Gastroesophageal sphincter (tissue), 4 donors: Measurements from ENCODE around the gene CREB3. TPM values are rescaled to one million over a fixed set of nuclear protein-coding genes. Genes with fewer than 3 reads are reported as not detected.

Source experiments
- ATAC-seq: fragments of 150-250 bp; one replicate; pipeline ENCODE4 v1.9.1; 2016; ENCODE audit warnings: mild to moderate bottlenecking, moderate library complexity
- H3K27ac ChIP-seq, 4 donors: fragments of 200-600 bp; sonication (generic) in 3 of 4; 1 replicate in 3 of 4; 2 replicates in 1 of 4; pipeline ENCODE4 v1.5.1; 2016 to 2019
- H3K27me3 ChIP-seq: fragments of 200-600 bp; sonication (generic); one replicate; pipeline ENCODE4 v1.5.1; 2019
- H3K36me3 ChIP-seq, 2 donors: fragments of 200-600 bp; sonication (generic); one replicate each; pipeline ENCODE4 v1.5.1; 2019; ENCODE audit warnings: control low read depth in 1 of 2
- H3K4me1 ChIP-seq, 3 donors: fragments of 200-600 bp; sonication (generic); 1 replicate in 2 of 3; 2 replicates in 1 of 3; pipeline ENCODE4 v1.5.1; 2016 to 2019; ENCODE audit warnings: control low read depth in 2 of 3
- H3K4me3 ChIP-seq, 2 donors: fragments of 200-600 bp; sonication (generic); one replicate each; pipeline ENCODE4 v1.5.1; 2019; ENCODE audit warnings: mild to moderate bottlenecking in 1 of 2, moderate library complexity in 1 of 2
- H3K9me3 ChIP-seq, 3 donors: fragments of 200-600 bp; sonication (generic); one replicate each; pipeline ENCODE4 v1.5.1; 2017 to 2019; ENCODE audit warnings: control low read depth in 2 of 3
- EP300 ChIP-seq: sonication (generic); formaldehyde crosslinking; IDR thresholded peaks from one replicate; pipeline ENCODE4 v1.6.1; 2017; ENCODE audit warnings: antibody characterized with exemption, mild to moderate bottlenecking
- POLR2A ChIP-seq, 2 donors: fragments of 450-650 bp; IDR thresholded peaks; one replicate each; pipeline ENCODE4 v1.6.1; 2017; ENCODE audit warnings: antibody characterized with exemption in 2 of 2, mild to moderate bottlenecking in 2 of 2, moderate library complexity in 1 of 2
- POLR2AphosphoS5 ChIP-seq: sonication (generic); formaldehyde crosslinking; IDR thresholded peaks from one replicate; pipeline ENCODE4 v1.6.1; 2017; ENCODE audit warnings: antibody characterized with exemption
- WGBS, 2 donors: methylation state at CpG; one replicate each; pipeline ENCODE4 v1.1.5; 2018; ENCODE audit warnings: low coverage in 1 of 2; 5-methylcytosine and 5-hydroxymethylcytosine counted together
- total RNA-seq, 4 donors: library from RNA; depleted of rRNA; stranded (reverse); fragments of >200 nt; gene quantifications; one replicate each; pipeline ENCODE4 v1.1.0, GENCODE V29; 2016
- TF ChIP-seq, protein P1 (sequence below), 4 experiments: fragments of 200-600 bp in 2 of 4; fragments of 450-650 bp in 2 of 4; sonication (generic) in 1 of 4; IDR thresholded peaks; one replicate each; pipeline ENCODE4 v1.5.1; 2017 to 2019; ENCODE audit warnings: antibody characterized with exemption in 4 of 4, mild to moderate bottlenecking in 2 of 4, moderate library complexity in 2 of 4

CREB3 gene
- total RNA-seq, 4 donors from 2014 or later = 75.0 to 104 (median 83.7) TPM

DNA sequence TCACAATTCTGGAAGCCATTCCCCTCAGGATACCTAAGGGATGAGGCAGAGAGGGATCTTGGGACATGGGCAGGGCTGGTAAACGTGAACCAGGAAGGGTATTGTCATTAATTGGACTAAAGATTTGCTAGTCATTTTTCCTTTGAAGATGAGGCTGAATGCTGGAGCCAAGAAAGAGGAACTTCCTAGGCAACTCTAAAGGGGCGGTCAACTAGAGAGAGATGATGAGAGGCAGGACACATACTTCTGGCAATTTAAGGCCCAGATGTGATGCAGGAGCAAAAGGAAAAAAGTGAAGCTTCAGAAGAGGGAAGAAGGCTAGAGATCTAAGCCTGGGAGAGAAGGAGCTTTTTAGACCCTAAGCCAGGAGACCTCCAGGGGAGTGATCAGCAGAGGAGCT is 11.0 kb downstream of the CREB3 start:
- TF ChIP-seq, protein P1, sequence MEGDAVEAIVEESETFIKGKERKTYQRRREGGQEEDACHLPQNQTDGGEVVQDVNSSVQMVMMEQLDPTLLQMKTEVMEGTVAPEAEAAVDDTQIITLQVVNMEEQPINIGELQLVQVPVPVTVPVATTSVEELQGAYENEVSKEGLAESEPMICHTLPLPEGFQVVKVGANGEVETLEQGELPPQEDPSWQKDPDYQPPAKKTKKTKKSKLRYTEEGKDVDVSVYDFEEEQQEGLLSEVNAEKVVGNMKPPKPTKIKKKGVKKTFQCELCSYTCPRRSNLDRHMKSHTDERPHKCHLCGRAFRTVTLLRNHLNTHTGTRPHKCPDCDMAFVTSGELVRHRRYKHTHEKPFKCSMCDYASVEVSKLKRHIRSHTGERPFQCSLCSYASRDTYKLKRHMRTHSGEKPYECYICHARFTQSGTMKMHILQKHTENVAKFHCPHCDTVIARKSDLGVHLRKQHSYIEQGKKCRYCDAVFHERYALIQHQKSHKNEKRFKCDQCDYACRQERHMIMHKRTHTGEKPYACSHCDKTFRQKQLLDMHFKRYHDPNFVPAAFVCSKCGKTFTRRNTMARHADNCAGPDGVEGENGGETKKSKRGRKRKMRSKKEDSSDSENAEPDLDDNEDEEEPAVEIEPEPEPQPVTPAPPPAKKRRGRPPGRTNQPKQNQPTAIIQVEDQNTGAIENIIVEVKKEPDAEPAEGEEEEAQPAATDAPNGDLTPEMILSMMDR (IDR thresholded peaks at IDR 0.05) = no peak
- TF ChIP-seq POLR2A (IDR thresholded peaks at IDR 0.05) = no peak
- no peak for ATAC-seq
- H3K27me3 ChIP-seq = no peaks in the 10 kb centered on the region
- H3K36me3 ChIP-seq = peaks cover 0 to 67% of the 10 kb centered on the region in 2 donors
- peak overlapping the region in 2 of 4 donors; percentile 36 to 58 for H3K27ac ChIP-seq
- 50 to 51% methylated on average over 2 of the region's 2 CpGs for WGBS, 2 donors
- H3K4me1 ChIP-seq = peaks cover 0 to 58% (median 20%) of the 10 kb centered on the region in 3 donors
- no peaks in the 10 kb centered on the region for H3K9me3 ChIP-seq
- H3K4me3 ChIP-seq = no peak overlapping the region

DNA sequence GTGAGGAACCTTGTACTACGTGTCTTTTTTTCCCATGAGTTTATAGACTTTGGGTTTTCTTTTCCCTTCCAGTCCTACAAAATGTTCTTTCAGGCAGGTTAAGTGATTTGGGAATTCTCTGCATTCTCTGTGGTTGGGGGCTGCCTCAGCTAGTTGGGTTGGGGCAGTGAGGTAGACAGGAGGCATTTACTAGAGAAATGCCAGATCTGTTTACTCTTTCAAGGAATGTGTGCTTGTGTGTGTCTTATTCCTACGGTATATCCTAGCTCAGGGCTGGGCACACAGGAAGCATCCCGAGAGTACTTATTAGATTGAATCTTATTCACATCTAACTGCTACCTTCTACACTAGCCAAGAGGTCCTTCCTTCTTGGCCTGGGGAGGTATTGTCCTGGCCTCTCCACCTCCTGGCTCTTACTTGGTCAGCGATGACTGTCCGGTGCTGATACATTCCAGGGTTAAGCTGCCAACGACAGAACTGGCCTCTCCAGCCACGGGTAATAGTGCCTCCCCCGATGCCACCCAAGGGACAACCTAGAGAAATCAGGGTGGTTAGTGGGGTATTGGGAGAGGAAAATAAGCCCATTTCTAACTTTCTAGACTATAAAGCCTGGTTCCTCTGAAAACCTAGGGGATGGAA is 11.5 kb downstream of the CREB3 start:
- H3K36me3 ChIP-seq = peaks cover 0 to 61% of the 10 kb centered on the region in 2 donors
- WGBS, 2 donors = 58 to 87% methylated on average over 2 to 7 of the region's 8 CpGs
- no peaks in the 10 kb centered on the region for H3K9me3 ChIP-seq
- ATAC-seq = no peak
- peaks cover 0 to 58% (median 20%) of the 10 kb centered on the region in 3 donors for H3K4me1 ChIP-seq
- no peak for TF ChIP-seq EP300
- TF ChIP-seq, protein P1 (IDR thresholded peaks at IDR 0.05) = no peak
- no peak for TF ChIP-seq POLR2AphosphoS5
- TF ChIP-seq POLR2A (IDR thresholded peaks at IDR 0.05) = no peak
- H3K27ac ChIP-seq = peak overlapping the region in 3 of 4 donors; percentile 36 to 58 (median 39)
- no peaks in the 10 kb centered on the region for H3K27me3 ChIP-seq
- no peak overlapping the region for H3K4me3 ChIP-seq

DNA sequence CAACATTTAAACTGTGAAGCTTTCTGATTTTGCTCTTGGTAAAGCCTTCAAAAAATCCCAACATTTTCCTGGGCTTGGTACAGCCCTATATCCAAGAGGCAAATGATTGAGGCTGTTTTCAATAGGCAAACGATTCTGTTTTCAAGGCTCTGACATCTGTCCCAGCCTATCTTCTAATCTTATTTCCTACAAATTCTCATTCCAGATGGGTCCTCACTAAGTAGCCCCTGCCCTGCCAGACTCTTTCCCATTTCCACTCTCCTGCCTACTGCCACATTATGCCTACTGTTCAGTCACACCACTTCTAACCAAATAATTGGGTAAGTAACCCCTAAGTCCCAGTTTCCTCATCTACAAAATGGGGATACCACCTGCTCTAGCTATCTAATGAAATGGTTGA is 13.1 kb downstream of the CREB3 start:
- Histone ChIP-seq H3K36me3 (peaks cover 0 to 50% of the 10 kb centered on the region in 2 donors), H3K27me3 (no peaks in the 10 kb centered on the region), H3K27ac (peak overlapping the region in 3 of 4 donors; percentile 34 to 93 (median 90)), H3K4me3 (peak overlapping the region; percentile 67 to 76), H3K9me3 (no peaks in the 10 kb centered on the region), H3K4me1 (peaks cover 0 to 69% (median 29%) of the 10 kb centered on the region in 3 donors)
- ATAC-seq = no peak
- 17 to 40% methylated on average over 1 of the region's 1 CpG for WGBS, 2 donors
- TF ChIP-seq POLR2A (IDR thresholded peaks at IDR 0.05) (no peak), EP300 (no peak), POLR2AphosphoS5 (no peak)
- TF ChIP-seq, protein P1 (IDR thresholded peaks at IDR 0.05) = no peak

DNA sequence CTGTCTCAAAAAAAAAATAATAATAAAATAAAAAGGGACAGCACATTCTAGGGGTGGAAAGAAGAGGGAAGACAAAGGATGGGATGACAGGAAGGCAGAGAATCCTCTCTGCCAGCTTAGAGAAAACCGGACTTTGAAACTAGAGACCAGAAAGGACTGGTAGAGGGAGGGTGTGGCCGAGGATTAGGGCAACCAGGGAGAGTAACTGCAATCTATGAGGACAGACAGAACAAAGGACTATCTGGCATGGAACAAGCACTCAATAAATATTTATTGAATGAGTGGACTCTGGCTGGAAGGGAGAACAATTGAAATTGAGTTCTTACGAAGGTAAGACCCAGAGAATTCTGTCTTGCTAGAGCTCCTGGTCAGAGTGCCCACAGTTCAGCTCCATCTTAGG is 14.1 kb downstream of the CREB3 start:
- Histone ChIP-seq H3K4me1 (peaks cover 0 to 76% (median 29%) of the 10 kb centered on the region in 3 donors), H3K9me3 (no peaks in the 10 kb centered on the region), H3K36me3 (peaks cover 0 to 50% of the 10 kb centered on the region in 2 donors), H3K27ac (peak overlapping the region; percentile 4 to 96 (median 92)), H3K4me3 (peak overlapping the region; percentile 67 to 76), H3K27me3 (no peaks in the 10 kb centered on the region)
- no peak for TF ChIP-seq POLR2AphosphoS5
- no peak for ATAC-seq
- WGBS, 2 donors = 14 to 27% methylated on average over 2 to 3 of the region's 3 CpGs

DNA sequence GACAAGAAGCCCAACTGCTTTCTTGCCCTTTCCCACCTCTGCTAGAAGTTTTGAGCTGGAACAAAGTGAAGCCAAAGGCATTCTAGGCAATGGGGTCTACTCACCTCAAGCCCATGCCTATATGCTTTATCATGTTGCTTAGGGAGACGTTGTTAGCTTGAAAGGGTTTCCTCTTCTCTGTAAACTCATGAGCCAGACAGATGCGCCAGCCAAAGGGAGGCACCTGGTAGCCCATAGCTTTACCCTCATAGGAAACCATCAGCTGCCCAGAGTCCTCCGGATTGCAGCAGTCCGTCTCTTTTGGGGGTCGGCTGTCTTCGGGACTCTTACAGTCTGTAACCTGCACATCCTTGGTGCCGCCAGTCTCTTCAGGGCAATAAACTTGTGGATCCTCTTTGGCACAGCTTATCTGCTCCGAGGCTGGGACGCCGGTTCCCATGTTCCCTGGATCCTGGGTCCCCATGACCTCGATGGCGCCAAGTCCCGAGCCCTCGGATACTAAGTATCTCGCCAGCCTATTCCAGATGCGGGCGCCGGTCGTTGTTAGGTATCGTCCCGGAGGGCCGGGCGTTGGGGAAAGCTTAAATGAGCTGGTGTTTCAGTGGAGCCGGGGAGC is 15.9 kb downstream of the CREB3 start:
- Histone ChIP-seq H3K27ac (peak overlapping the region; percentile 68 to 96 (median 92)), H3K4me1 (peaks cover 0 to 68% (median 29%) of the 10 kb centered on the region in 3 donors), H3K36me3 (peaks cover 0 to 50% of the 10 kb centered on the region in 2 donors), H3K27me3 (no peaks in the 10 kb centered on the region), H3K4me3 (peak overlapping the region; percentile 67 to 76), H3K9me3 (no peaks in the 10 kb centered on the region)
- 0% methylated on average over 9 to 21 of the region's 24 CpGs for WGBS, 2 donors
- no peak for ATAC-seq
- TF ChIP-seq, protein P1 (IDR thresholded peaks at IDR 0.05) = no peak
- TF ChIP-seq POLR2AphosphoS5 = no peak
- no peak for TF ChIP-seq POLR2A (IDR thresholded peaks at IDR 0.05)
- no peak for TF ChIP-seq EP300
